CD4-positive, alpha-beta memory T cell (primary cell): ENCODE data around the gene SELENOM. TPM values are rescaled to one million over a fixed set of nuclear protein-coding genes. Genes with fewer than 3 reads are reported as not detected.
A peak's percentile ranks its signal among the peaks of the same experiment; 100 is the strongest.

Experiments used
- CTCF ChIA-PET: fragments of 350-600 bp; sonication (Branson Sonifier 250); formaldehyde crosslinking; loops from one replicate; lab custom pipeline; 2021; ENCODE audit warnings: inconsistent platforms; ENCODE audit not compliant: partially characterized antibody; lab: Charles Lee
- POLR2A ChIA-PET: fragments of 350-600 bp; sonication (Branson Sonifier 250); formaldehyde crosslinking; loops from one replicate; lab custom pipeline; 2021; ENCODE audit not compliant: partially characterized antibody; lab: Charles Lee
- DNase-seq, 5 donors: peaks; one replicate each; pipeline versions ENCODE4 v3.0.0 to v3.0.0-alpha.2; 2020 to 2022; ENCODE audit warnings: mixed read lengths in 1 of 5
- H3K27ac ChIP-seq: one replicate; pipeline ENCODE4 v1.7.0; 2013; ENCODE audit warnings: low read depth, low read length
- H3K27me3 ChIP-seq: 2 replicates; pipeline ENCODE4 v1.7.0; 2013; ENCODE audit warnings: mild to moderate bottlenecking, low read length, moderate library complexity; ENCODE audit not compliant: insufficient read depth
- H3K36me3 ChIP-seq: 2 replicates; pipeline ENCODE4 v1.7.0; 2013; ENCODE audit warnings: mild to moderate bottlenecking, low read length, moderate library complexity; ENCODE audit not compliant: insufficient read depth
- H3K4me1 ChIP-seq: 2 replicates; pipeline ENCODE4 v1.7.0; 2013; ENCODE audit warnings: mild to moderate bottlenecking, low read length, moderate library complexity; ENCODE audit not compliant: insufficient read depth
- H3K4me3 ChIP-seq, 2 donors: one replicate each; pipeline ENCODE4 v1.7.0; 2013; ENCODE audit warnings: low read length in 2 of 2, mild to moderate bottlenecking in 1 of 2
- H3K9me3 ChIP-seq, 2 donors: one replicate each; pipeline ENCODE4 v1.7.0; 2013; ENCODE audit warnings: low read length in 2 of 2, control low read depth in 1 of 2; ENCODE audit not compliant: control insufficient read depth in 1 of 2
- H3K27ac Mint-ChIP-seq, 7 donors: one replicate each; pipeline ENCODE4 v1.8.0; 2020 to 2021; ENCODE audit warnings: mixed read lengths in 7 of 7, mild to moderate bottlenecking in 6 of 7, inconsistent platforms in 3 of 7, moderate library complexity in 3 of 7
- H3K27me3 Mint-ChIP-seq, 2 donors: one replicate each; pipeline ENCODE4 v1.8.0; 2020 to 2021; ENCODE audit warnings: mixed read lengths in 2 of 2
- H3K36me3 Mint-ChIP-seq, 2 donors: one replicate each; pipeline ENCODE4 v1.8.0; 2020 to 2021; ENCODE audit warnings: mixed read lengths in 2 of 2, inconsistent platforms in 1 of 2, mild to moderate bottlenecking in 1 of 2
- H3K4me1 Mint-ChIP-seq, 4 donors: one replicate each; pipeline ENCODE4 v1.8.0; 2020 to 2021; ENCODE audit warnings: mixed read lengths in 4 of 4, mild to moderate bottlenecking in 1 of 4
- H3K4me3 Mint-ChIP-seq, 8 donors: one replicate each; pipeline ENCODE4 v1.8.0; 2020 to 2021; ENCODE audit warnings: mixed read lengths in 8 of 8, mild to moderate bottlenecking in 7 of 8, moderate library complexity in 6 of 8, inconsistent platforms in 3 of 8
- H3K9me3 Mint-ChIP-seq, 8 donors: one replicate each; pipeline ENCODE4 v1.8.0; 2020 to 2021; ENCODE audit warnings: mixed read lengths in 8 of 8, mild to moderate bottlenecking in 5 of 8, inconsistent platforms in 3 of 8, moderate library complexity in 1 of 8
- intact Hi-C: fragments of 100-400 bp; cut with micrococcal nuclease; formaldehyde crosslinking; loops from one replicate; pipeline ENCODE4 v1.15.1; 2023
- polyA plus RNA-seq, 2 donors: library from polyadenylated mRNA; unstranded; fragments of 300-500 nt; fragmentation: Illumina TruSeq; gene quantifications; one replicate each; pipeline ENCODE4 v1.2.3, GENCODE V29; 2021
- total RNA-seq, 2 experiments: library from RNA; stranded (reverse); gene quantifications; one replicate each; pipeline ENCODE4 v1.2.3, GENCODE V29; 2021

Gene SELENOM
- total and polyA plus RNA-seq, 4 experiments from 2014 or later, result 64.2 to 150 (median 87.9) TPM

GRCh38 chr22:31139866-31140716 is 32.7 kb upstream of the SELENOM start, which contains the start of gene PLA2G3:
TSS of gene PLA2G3 (minus strand) at chr22:31140508. CDS start at chr22:31140354, 154 bp downstream.
- Histone ChIP-seq H3K27ac (no peak within 1 kb of the TSS), H3K4me1 (no peaks in the 10 kb centered on the region), H3K4me3 (no peak within 1 kb of the TSS), H3K9me3 (no peaks in the 10 kb centered on the region), H3K27me3 (no peaks in the 10 kb centered on the region), H3K36me3 (no peaks in the 10 kb centered on the region)
- peaks cover 0 to 3% (median 0%) of the 10 kb centered on the region in 8 donors for H3K9me3 Mint-ChIP-seq
- CTCF ChIA-PET, result no interaction called here
- intact Hi-C loops, result no loop called here
- DNase-seq, result no peak
- peaks cover 0 to 4% of the 10 kb centered on the region in 2 donors for H3K27me3 Mint-ChIP-seq
- no peaks in the 10 kb centered on the region for H3K36me3 Mint-ChIP-seq
- H3K4me1 Mint-ChIP-seq, result no peaks in the 10 kb centered on the region
- POLR2A ChIA-PET, result no interaction called here
- H3K4me3 Mint-ChIP-seq, result no peak within 1 kb of the TSS
- H3K27ac Mint-ChIP-seq, result peak within 1 kb of the TSS in 1 of 7 donors; percentile 47

GRCh38 chr22:31139066-31139465 is 31.7 kb upstream of the SELENOM start:
- no peaks in the 10 kb centered on the region for H3K36me3 Mint-ChIP-seq
- no peaks in the 10 kb centered on the region for H3K9me3 ChIP-seq
- H3K4me1 ChIP-seq, result no peaks in the 10 kb centered on the region
- H3K9me3 Mint-ChIP-seq, result no peaks in the 10 kb centered on the region
- H3K4me3 Mint-ChIP-seq, result no peak overlapping the region
- H3K27ac Mint-ChIP-seq, result no peak overlapping the region
- H3K27me3 ChIP-seq, result no peaks in the 10 kb centered on the region
- H3K36me3 ChIP-seq, result no peaks in the 10 kb centered on the region
- H3K27ac ChIP-seq, result no peak overlapping the region
- CTCF ChIA-PET, result interaction anchor here (1.1 kb wide), 1 partner anchor 170 kb away, joined by 3 read pairs; the partner anchor contains the start of genes MORC2 and TUG1
- intact Hi-C loops, result no loop called here
- H3K27me3 Mint-ChIP-seq, result peaks cover 0 to 4% of the 10 kb centered on the region in 2 donors
- no peak overlapping the region for H3K4me3 ChIP-seq
- POLR2A ChIA-PET, result no interaction called here
- H3K4me1 Mint-ChIP-seq, result no peaks in the 10 kb centered on the region
- no peak for DNase-seq

- Mint-ChIP-seq H3K4me3 (no peak overlapping the region), H3K4me1 (no peaks in the 10 kb centered on the region)
- CTCF ChIA-PET, result interaction anchor here (1.1 kb wide), 1 partner anchor 170 kb away, joined by 3 read pairs; the partner anchor contains the start of genes MORC2 and TUG1
Measured at GRCh38 chr22:31138126-31138525, 30.8 kb upstream of the SELENOM start.

GRCh38 chr22:31137721-31138120 is 30.4 kb upstream of the SELENOM start:
- no peak overlapping the region for H3K27ac Mint-ChIP-seq
- no peaks in the 10 kb centered on the region for H3K36me3 Mint-ChIP-seq
- no peaks in the 10 kb centered on the region for H3K36me3 ChIP-seq
- no peak for DNase-seq
- no peaks in the 10 kb centered on the region for H3K4me1 ChIP-seq
- H3K27me3 ChIP-seq, result no peaks in the 10 kb centered on the region
- no peak overlapping the region for H3K4me3 Mint-ChIP-seq
- no peak overlapping the region for H3K27ac ChIP-seq
- intact Hi-C loops, result no loop called here
- no peaks in the 10 kb centered on the region for H3K9me3 ChIP-seq
- peaks cover 0 to 4% of the 10 kb centered on the region in 2 donors for H3K27me3 Mint-ChIP-seq
- H3K4me3 ChIP-seq, result no peak overlapping the region
- no peaks in the 10 kb centered on the region for H3K4me1 Mint-ChIP-seq
- no peaks in the 10 kb centered on the region for H3K9me3 Mint-ChIP-seq
- POLR2A ChIA-PET, result no interaction called here
- CTCF ChIA-PET, result interaction anchor here (1.1 kb wide), 1 partner anchor 169 kb away, joined by 3 read pairs; the partner anchor contains the start of genes MORC2 and TUG1

More at GRCh38 chr22:31138126-31138525, 30.8 kb upstream of the SELENOM start:
- peaks cover 0 to 4% of the 10 kb centered on the region in 2 donors for H3K27me3 Mint-ChIP-seq
- Histone ChIP-seq H3K9me3 (no peaks in the 10 kb centered on the region), H3K4me3 (no peak overlapping the region), H3K27ac (no peak overlapping the region), H3K36me3 (no peaks in the 10 kb centered on the region), H3K27me3 (no peaks in the 10 kb centered on the region), H3K4me1 (no peaks in the 10 kb centered on the region)
- no peak overlapping the region for H3K27ac Mint-ChIP-seq
- intact Hi-C loops, result no loop called here
- POLR2A ChIA-PET, result no interaction called here
- no peaks in the 10 kb centered on the region for H3K36me3 Mint-ChIP-seq
- DNase-seq, result no peak
- no peaks in the 10 kb centered on the region for H3K9me3 Mint-ChIP-seq

- H3K36me3 ChIP-seq, result no peaks in the 10 kb centered on the region
- H3K9me3 ChIP-seq, result no peaks in the 10 kb centered on the region
- no peaks in the 10 kb centered on the region for H3K9me3 Mint-ChIP-seq
- no peak overlapping the region for H3K27ac ChIP-seq
- no peaks in the 10 kb centered on the region for H3K4me1 ChIP-seq
- no peak overlapping the region for H3K4me3 Mint-ChIP-seq
- intact Hi-C loops, result no loop called here
- peaks cover 0 to 3% of the 10 kb centered on the region in 2 donors for H3K27me3 Mint-ChIP-seq
- ChIA-PET POLR2A (no interaction called here), CTCF (no interaction called here)
- DNase-seq, result no peak
- H3K4me1 Mint-ChIP-seq, result no peaks in the 10 kb centered on the region
- H3K4me3 ChIP-seq, result no peak overlapping the region
- no peak overlapping the region for H3K27ac Mint-ChIP-seq
- no peaks in the 10 kb centered on the region for H3K36me3 Mint-ChIP-seq
- H3K27me3 ChIP-seq, result no peaks in the 10 kb centered on the region
Measured at GRCh38 chr22:31136711-31137110, 29.3 kb upstream of the SELENOM start.

- POLR2A ChIA-PET, result no interaction called here
- CTCF ChIA-PET, result no interaction called here
- H3K9me3 ChIP-seq, result no peaks in the 10 kb centered on the region
- no peak overlapping the region for H3K4me3 ChIP-seq
- DNase-seq, result no peak
- H3K27ac Mint-ChIP-seq, result peak overlapping the region in 1 of 7 donors; percentile 14
- intact Hi-C loops, result no loop called here
- peaks cover 0 to 3% of the 10 kb centered on the region in 2 donors for H3K27me3 Mint-ChIP-seq
- H3K9me3 Mint-ChIP-seq, result no peaks in the 10 kb centered on the region
- no peaks in the 10 kb centered on the region for H3K4me1 Mint-ChIP-seq
- H3K27ac ChIP-seq, result no peak overlapping the region
- H3K4me3 Mint-ChIP-seq, result no peak overlapping the region
- H3K36me3 Mint-ChIP-seq, result no peaks in the 10 kb centered on the region
- H3K36me3 ChIP-seq, result no peaks in the 10 kb centered on the region
- no peaks in the 10 kb centered on the region for H3K4me1 ChIP-seq
- no peaks in the 10 kb centered on the region for H3K27me3 ChIP-seq
Measured at GRCh38 chr22:31136155-31136554, 28.8 kb upstream of the SELENOM start.

GRCh38 chr22:31135706-31136105 is 28.3 kb upstream of the SELENOM start:
- DNase-seq, result no peak
- H3K4me3 Mint-ChIP-seq, result no peak overlapping the region
- ChIA-PET POLR2A (no interaction called here), CTCF (no interaction called here)
- no peaks in the 10 kb centered on the region for H3K9me3 ChIP-seq
- H3K36me3 ChIP-seq, result no peaks in the 10 kb centered on the region
- no peaks in the 10 kb centered on the region for H3K36me3 Mint-ChIP-seq
- H3K27me3 Mint-ChIP-seq, result peaks cover 0 to 3% of the 10 kb centered on the region in 2 donors
- H3K27ac Mint-ChIP-seq, result peak overlapping the region in 1 of 7 donors; percentile 14
- no peak overlapping the region for H3K27ac ChIP-seq
- H3K4me3 ChIP-seq, result no peak overlapping the region
- H3K9me3 Mint-ChIP-seq, result no peaks in the 10 kb centered on the region
- no peaks in the 10 kb centered on the region for H3K4me1 Mint-ChIP-seq
- no peaks in the 10 kb centered on the region for H3K4me1 ChIP-seq
- no peaks in the 10 kb centered on the region for H3K27me3 ChIP-seq
- intact Hi-C loops, result no loop called here
